Activated CD4-positive, alpha-beta T cell treated with anti-CD3 and anti-CD28 coated beads, Interleukin-2, amount 50 U/mL, for 48 hours (primary cell): Measurements from ENCODE around the gene C10orf90.

Source experiments
- DNase-seq, 2 experiments: peaks; one replicate each; pipeline ENCODE4 v3.0.0-alpha.2; 2020

Gene C10orf90

GRCh38 chr10:126536656-126537055, 133.8 kb downstream of the C10orf90 start:
- no peak for DNase-seq

DNA sequence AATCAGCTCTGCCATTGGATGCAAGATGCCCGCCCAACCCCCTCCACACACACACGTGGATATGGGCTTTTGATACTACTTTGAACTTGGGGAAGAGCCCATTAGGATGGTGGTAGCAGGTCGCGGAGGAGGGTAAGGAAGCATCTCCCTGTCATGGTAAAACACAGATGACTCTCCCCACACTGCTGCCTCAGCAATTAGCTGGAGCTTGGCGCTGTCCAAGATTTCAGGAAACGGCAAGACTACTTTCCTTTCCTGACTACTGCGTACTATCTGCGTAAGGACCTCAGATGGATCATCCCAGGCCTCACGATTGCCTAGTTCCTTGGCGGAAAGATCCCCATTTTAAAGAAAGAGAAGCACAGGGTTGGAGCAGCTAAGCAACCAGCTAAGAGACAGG, 134.3 kb downstream of the C10orf90 start:
- no peak for DNase-seq

DNA sequence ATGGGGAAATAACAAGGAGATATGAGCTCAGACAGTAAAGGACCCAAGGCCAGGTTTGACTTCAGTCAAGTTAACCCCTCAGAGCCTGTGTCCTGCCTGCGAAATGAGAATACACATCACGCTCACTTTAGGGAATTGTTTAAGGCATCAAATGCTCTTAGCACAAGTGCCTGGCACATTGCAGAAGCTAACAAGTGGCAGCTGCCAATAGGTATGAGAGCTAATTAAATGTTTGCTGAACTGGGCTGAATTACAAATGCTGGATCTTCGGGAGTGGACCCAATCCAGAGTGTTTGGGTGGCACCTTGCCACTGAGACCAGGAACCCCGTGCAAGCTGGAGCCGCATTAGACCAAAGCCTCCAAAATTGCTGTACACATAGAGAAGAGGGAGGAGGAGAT, 136.8 kb downstream of the C10orf90 start:
- no peak for DNase-seq

GRCh38 chr10:126528315-126528835, 142.1 kb downstream of the C10orf90 start:
- DNase-seq, result no peak

GRCh38 chr10:126527645-126528314, 142.7 kb downstream of the C10orf90 start:
- DNase-seq, result no peak

- no peak for DNase-seq
Measured at GRCh38 chr10:126525326-126525725, 145.2 kb downstream of the C10orf90 start.

DNA sequence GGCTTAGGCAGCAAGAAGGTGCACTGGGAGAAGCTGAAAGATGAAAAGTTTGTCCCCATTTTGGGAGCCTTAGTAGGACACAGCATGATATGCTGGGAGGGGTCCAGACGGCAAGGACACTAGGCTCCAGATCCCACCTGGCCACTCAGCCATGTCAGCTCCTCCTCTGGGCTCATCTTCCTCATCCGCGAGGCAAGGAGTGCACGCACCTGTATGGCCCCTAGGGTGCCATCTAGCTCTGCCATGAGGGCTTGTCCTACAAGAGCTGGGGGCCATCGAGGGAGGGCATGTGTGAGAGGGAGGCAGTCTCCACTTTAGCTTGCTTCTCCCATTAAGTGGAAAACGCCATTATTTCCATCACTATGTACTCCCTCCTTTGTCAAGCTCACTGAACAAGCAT, 146.0 kb downstream of the C10orf90 start:
- DNase-seq, result no peak

DNA sequence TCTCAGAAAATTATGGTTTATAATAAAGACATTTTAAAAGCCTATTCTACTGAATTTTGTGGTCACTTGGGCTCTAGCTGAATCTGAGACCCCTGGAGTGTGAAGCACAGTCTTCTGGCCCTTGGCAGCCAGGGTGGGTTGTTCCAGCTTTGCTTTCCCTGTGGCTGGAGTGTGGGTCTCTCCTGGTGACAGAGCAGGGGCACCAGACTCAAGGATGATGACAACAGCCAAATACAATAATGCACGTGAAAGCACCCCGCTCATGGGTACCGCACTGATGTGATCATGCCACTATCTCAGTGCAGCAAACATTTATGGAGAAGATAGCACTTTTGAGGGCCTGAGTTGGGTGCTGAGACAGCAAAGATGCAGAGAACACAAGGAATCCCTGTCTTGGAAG, 147.4 kb downstream of the C10orf90 start:
- DNase-seq, result no peak

- DNase-seq, result no peak
Measured at GRCh38 chr10:126521399-126521798, 149.1 kb downstream of the C10orf90 start.

DNA sequence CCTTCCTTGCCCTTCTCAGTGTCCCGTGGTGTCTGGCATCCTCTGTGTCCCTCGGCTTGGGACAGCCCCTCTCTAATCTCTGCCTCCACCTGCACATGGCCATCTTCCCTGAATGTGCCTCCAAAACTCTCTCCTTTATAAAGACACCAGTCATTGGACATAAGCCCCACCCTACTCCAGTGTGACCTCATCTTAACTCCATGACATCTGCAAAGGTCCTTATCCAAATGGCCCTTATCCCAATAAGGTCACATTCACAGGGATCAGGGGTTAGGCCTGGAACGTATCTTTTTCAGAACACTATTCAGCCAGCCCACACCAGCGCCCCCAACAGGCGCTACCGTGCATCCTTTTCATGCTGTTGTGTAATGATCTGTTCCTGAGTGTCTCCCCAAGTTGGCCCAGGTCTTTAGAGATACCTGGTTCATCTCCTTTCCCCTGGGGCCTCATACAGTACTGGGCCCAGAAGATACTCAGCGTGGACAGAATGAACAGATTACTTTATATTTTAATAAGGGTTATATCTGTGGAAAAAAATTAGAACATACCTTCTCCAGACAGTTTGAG, 149.7 kb downstream of the C10orf90 start:
- DNase-seq, result no peak

- no peak for DNase-seq
Measured at GRCh38 chr10:126519992-126520391, 150.5 kb downstream of the C10orf90 start.

DNA sequence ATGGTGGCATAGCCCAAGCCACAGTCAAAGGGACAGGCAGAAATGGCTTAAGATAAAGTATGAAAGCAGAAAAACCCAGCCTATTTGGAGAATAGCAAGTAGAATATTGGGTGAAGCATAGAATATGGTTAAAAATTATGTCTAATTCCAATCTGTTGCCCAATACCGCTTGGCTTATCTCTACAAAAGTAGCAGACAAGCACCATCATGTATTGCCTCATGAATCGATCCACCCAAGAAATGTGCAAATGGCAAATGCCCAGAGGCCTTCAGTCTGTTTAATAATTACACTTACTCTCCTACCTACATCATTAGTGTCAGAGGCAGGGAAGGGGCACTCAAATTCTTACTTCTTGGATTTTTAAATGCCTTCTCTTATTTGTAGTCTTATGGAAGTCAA, 151.3 kb downstream of the C10orf90 start:
- DNase-seq, result no peak

- DNase-seq, result no peak
Measured at GRCh38 chr10:126518218-126519080, 152.0 kb downstream of the C10orf90 start.

DNA sequence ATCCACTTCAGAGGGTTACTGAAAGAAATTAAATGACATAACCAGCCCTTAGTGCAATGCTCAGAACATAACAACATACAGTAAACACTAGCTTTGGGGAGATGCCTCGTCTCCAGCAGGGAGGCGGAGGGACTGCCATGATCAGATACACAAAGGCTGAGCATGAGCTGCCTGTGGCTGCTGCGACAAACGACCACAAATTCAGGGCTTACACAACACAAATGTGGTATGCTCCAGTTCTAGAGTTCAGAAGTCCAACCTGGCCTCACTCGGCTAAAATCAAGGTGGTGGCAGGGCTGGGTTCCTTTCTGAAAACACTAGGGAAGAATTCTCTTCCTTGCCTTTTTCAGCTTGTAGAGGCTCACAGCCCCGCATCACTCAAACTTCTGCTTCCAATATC, 154.0 kb downstream of the C10orf90 start:
- no peak for DNase-seq

DNA sequence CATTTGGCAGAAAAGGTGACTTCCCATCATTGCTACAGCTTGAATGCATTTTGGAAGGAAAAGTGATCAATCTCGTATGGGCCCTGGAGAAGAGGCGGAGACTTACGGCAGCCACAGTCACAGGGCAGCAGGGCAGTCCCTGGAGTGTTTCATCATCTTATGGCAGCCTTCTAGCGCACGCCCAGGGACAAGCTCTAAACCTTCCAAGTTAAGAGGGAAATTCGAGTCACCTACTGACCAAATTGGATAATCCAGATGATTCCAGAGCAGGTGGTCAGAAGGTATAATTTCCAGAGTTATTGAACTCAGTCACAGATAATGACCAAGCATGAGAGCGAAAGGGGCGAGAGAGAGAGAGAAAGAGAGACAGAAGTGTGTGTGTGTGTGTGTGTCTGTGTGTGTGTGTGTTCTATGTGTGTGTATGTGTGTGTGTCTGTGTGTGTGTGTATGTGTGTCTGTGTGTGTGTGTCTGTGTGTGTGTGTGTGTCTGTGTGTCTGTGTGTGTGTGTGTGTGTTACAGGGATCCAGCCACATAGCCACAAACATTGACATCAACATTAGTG, 158.5 kb downstream of the C10orf90 start:
- no peak for DNase-seq

GRCh38 chr10:126509182-126509581, 161.3 kb downstream of the C10orf90 start:
- no peak for DNase-seq

DNA sequence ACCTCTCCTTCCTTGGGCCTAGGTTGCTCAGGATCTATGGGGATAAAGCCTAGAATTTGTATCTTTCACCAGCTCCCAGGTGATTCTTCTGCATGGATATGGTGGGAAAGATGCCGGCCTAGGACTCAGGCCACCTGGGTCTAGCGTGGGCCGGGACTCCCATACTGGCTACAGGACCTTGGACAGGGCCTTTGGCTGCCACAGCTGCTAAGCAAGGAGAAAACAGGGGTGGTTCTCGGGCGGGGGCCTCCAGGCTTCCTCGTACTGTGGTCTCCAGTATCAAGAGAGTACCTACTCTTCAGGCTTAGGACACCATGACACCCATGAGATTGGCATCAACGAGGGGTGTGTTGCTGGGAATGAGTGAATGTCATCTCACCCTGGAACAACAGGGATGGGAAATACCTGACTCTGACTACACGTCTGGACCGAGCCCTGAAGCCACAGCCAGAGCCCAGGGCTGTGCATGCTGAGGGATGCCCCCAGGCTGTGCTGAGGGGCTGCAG, 161.9 kb downstream of the C10orf90 start:
- DNase-seq, result no peak

DNA sequence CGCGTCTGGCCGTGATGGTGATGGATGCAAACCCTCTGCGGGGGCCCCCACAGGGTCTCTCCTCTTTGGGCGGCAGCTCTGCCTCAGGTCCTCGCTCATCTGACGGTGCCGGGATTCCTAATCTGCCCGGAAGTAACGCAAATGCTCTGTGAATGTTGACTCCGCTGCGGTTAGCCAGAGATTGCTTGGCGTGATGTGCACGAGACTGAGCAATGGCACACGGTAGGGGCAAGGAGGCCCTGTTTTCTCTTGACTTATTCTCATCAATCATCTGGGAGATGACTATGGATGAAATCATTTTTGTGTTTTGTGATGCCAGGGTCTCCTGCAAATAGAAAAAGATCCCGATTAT, 165.8 kb downstream of the C10orf90 start:
- no peak for DNase-seq

- DNase-seq, result peak; percentile 4
Measured at GRCh38 chr10:126504063-126504760, 166.3 kb downstream of the C10orf90 start.

GRCh38 chr10:126503392-126504062, 167.0 kb downstream of the C10orf90 start:
- no peak for DNase-seq

DNA sequence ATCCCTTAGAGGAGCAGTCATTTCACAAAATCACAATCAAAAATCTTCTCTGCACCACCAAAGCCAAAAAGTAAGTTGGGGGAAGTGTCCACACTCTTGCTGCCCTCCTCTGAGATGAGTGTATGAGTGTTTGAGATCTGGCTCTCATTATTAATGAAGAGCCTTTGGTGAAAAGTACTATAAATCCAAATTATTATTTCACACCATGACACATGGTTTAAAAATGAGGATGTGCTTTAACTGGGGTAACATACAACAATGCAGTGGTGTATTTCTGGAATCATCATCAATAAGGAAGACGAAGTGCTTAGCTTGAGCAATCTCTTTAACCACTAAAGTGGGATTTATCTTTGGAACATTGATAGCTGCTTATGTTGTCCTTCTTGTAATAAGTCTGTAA, 168.1 kb downstream of the C10orf90 start:
- DNase-seq, result no peak

GRCh38 chr10:126501828-126502227, 168.7 kb downstream of the C10orf90 start:
- no peak for DNase-seq
